HG03354 (cell line): Measurements from ENCODE around the gene DNLZ.

Source experiments
- ATAC-seq: cut with Tn5 transposase; IDR thresholded peaks from one replicate; pipeline ENCODE4 v1.9.1; 2021; ENCODE audit warnings: mild to moderate bottlenecking; ENCODE audit not compliant: unreplicated experiment, poor library complexity, severe bottlenecking

Gene DNLZ

GRCh38 chr9:136378170-136379002 is 14.8 kb upstream of the DNLZ start:
- no peak for ATAC-seq

- no peak for ATAC-seq
Observed at GRCh38 chr9:136377341-136378169, 14.0 kb upstream of the DNLZ start.

- ATAC-seq = no peak
Observed at GRCh38 chr9:136376457-136376856, 12.9 kb upstream of the DNLZ start.

- no peak for ATAC-seq
Observed at GRCh38 chr9:136375096-136375495, 11.6 kb upstream of the DNLZ start.

GRCh38 chr9:136374183-136374575 is 10.6 kb upstream of the DNLZ start:
- ATAC-seq = no peak

GRCh38 chr9:136373300-136374182 is 10.0 kb upstream of the DNLZ start, which contains the start of gene CARD9:
Gene CARD9 (minus strand): TSS chr9:136373669. CDS start chr9:136372078, 1,591 bp downstream.
- ATAC-seq = no peak

- no peak for ATAC-seq
Observed at GRCh38 chr9:136372561-136373299, 9.2 kb upstream of the DNLZ start.

- no peak for ATAC-seq
Observed at GRCh38 chr9:136372006-136372405, 8.5 kb upstream of the DNLZ start.

GRCh38 chr9:136371533-136371880 is 8.0 kb upstream of the DNLZ start:
- ATAC-seq = no peak

GRCh38 chr9:136370687-136371532 is 7.4 kb upstream of the DNLZ start:
- no peak for ATAC-seq

- ATAC-seq = no peak
Observed at GRCh38 chr9:136370037-136370436, 6.5 kb upstream of the DNLZ start.

- ATAC-seq = no peak
Observed at GRCh38 chr9:136368190-136368589, 4.6 kb upstream of the DNLZ start.

- ATAC-seq = no peak
Observed at GRCh38 chr9:136367296-136368145, 4.0 kb upstream of the DNLZ start.

- ATAC-seq = no peak
Observed at GRCh38 chr9:136366826-136367225, 3.3 kb upstream of the DNLZ start.

GRCh38 chr9:136365775-136366222 is 2.3 kb upstream of the DNLZ start:
- ATAC-seq = no peak

GRCh38 chr9:136364942-136365774 is 1.6 kb upstream of the DNLZ start:
- ATAC-seq = no peak
